Epithelial cell of proximal tubule (primary cell): ENCODE measurements around the gene PATJ. TPM values are rescaled to one million over a fixed set of nuclear protein-coding genes. Genes with fewer than 3 reads are reported as not detected.

Source experiments
- DNase-seq: peaks from one replicate; pipeline ENCODE4 v3.0.0-alpha.2; 2011; ENCODE audit warnings: low read depth
- H3K4me3 ChIP-seq: 2 replicates; pipeline ENCODE4 v1.5.1; 2011; ENCODE audit warnings: low read depth, mild to moderate bottlenecking, low read length
- CTCF ChIP-seq: conservative IDR thresholded peaks from 2 replicates; pipeline ENCODE4 v1.5.1; 2012; ENCODE audit warnings: low read depth, mild to moderate bottlenecking, low read length
- total RNA-seq: library from RNA; depleted of rRNA; stranded (reverse); fragments of >200 nt; gene quantifications from 2 replicates; pipeline ENCODE4 v1.2.3, GENCODE V29; 2015

PATJ gene
- total RNA-seq, 1 donor from 2014 or later: 42.1 TPM

DNA sequence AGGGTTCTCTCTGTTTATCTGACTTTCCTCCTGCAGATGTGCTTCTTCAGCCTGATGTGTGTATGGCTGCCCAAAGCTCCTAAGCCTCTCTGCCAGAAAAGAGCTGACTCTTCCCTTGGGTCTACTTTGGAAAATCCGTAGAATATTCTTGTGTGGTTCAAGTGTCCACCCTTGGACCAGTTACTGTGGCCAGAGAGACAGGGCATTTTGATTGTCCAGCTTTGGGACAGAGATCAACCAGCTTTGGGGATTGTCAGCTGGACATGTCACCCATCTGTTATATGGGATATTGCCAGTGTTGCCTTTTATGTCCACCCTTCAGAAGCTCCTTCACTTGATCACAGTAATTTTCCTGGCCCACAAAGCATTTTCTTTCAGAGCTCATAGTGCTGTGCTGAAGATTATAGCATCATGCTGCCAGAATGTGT is 326.1 kb downstream of the PATJ start:
- DNase-seq: no peak
- H3K4me3 ChIP-seq: no peak overlapping the region
- TF ChIP-seq CTCF: no peak

DNA sequence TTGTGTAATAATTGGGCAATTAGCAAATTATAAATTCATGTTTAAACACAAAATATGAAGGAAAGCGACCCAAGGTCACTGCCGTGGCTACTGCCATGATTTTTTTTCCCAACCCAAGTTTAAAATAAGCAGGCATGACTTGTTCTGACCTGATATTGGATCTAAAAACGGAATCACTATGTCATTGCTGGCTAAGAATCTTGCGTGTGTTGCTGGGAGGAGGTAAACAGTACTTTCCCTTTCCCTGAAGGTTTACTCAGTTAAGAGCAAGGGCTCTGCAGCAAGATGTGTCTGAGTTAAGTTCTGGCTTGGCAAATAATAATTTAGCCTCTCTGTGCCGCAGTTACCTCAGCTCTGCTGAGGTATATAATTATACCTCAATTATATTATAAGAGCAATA is 326.7 kb downstream of the PATJ start:
- DNase-seq: no peak
- no peak overlapping the region for H3K4me3 ChIP-seq
- no peak for TF ChIP-seq CTCF

- DNase-seq: no peak
- no peak overlapping the region for H3K4me3 ChIP-seq
- TF ChIP-seq CTCF: peak; percentile 52
These were observed 328.2 kb downstream of the PATJ start for GRCh38 chr1:62070384-62071011.

- no peak overlapping the region for H3K4me3 ChIP-seq
- DNase-seq: no peak
- no peak for TF ChIP-seq CTCF
These were observed 329.4 kb downstream of the PATJ start for GRCh38 chr1:62071695-62072094.

DNA sequence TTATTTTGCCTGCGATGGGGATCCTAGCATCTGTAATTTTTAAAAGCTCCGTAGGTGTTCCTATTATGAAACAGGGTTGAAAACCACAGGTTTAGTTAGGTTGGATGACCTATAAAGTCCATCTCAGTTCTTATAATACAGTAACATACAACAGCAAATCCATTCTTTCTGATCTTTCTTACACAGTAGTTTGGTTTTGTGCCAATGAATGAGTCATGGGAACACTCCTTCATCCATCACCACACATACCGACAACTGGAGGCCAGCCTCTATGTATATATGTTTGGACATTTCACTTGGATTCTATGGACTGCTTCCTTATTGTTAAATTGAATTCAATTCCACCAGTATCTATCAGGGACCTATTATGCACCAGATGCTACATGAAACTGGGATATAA is 334.0 kb downstream of the PATJ start:
- peak; percentile 59 for DNase-seq
- no peak overlapping the region for H3K4me3 ChIP-seq
- no peak for TF ChIP-seq CTCF

- H3K4me3 ChIP-seq: no peak overlapping the region
- TF ChIP-seq CTCF: no peak
- DNase-seq: no peak
These were observed 335.5 kb downstream of the PATJ start for GRCh38 chr1:62077821-62078220.

GRCh38 chr1:62082456-62083363 is 340.4 kb downstream of the PATJ start:
- DNase-seq: peak; percentile 1
- TF ChIP-seq CTCF: peak; percentile 97
- no peak overlapping the region for H3K4me3 ChIP-seq
